ENCODE measurements around the gene CBFA2T2. TPM values are rescaled to one million over a fixed set of nuclear protein-coding genes. Genes with fewer than 3 reads are reported as not detected.

Gene CBFA2T2
- total RNA-seq, 1 experiment from 2014 or later: 6.7 TPM

DNA sequence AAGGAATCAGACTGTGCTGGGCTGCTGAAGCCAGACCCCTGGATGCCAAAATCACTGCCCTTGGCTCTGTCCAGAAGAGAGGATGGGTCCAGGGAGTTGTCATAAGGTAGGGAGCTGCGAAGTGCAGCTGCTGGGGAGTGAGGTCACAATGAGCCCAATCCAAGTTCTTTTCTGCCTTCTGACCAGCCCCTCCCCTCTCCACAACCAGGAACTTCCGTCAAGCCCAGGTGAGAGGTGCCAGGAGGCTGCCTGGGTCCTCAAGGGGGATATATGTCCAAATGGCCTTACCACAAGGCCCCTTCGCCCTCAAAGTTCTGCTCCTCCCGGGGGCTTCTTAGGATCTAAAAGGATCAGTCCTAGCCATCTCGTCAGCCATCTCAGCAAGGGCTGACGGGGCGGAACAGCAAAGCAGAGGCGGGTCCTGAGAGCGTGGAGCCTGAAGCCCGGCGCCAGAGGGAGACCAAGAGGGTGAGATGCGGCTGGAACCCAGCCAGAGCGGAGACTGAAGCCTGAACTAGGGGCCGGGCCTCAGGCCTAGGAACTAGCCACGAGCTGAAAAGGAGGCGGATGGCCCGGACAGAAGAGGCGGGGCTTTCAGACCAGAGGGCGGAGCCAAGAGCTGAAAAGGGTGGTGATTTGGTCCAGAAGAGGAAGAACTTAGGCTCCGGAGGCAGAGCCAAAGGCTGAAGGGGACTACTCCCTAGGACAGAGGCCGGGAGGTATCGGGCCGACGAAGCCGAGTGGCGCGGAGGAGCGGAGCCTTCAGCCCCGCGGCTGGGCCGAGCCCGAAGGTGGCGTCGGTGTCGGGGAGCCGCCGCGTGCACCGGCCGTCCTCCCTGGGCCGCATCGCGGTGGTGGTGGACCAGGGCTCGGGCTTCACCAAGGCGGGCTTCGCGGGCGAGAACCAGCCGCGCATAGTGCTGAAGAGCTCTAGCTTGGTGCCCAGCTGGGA is 176.7 kb downstream of the CBFA2T2 start, which contains the start of gene ACTL10:
Gene ACTL10, plus strand, starts transcription at position 651 of the 952 bp plus-strand sequence. CDS start 555 bp downstream, outside the sequence.
- DNase-seq (ENCODE audit: low spot score): no peak

DNA sequence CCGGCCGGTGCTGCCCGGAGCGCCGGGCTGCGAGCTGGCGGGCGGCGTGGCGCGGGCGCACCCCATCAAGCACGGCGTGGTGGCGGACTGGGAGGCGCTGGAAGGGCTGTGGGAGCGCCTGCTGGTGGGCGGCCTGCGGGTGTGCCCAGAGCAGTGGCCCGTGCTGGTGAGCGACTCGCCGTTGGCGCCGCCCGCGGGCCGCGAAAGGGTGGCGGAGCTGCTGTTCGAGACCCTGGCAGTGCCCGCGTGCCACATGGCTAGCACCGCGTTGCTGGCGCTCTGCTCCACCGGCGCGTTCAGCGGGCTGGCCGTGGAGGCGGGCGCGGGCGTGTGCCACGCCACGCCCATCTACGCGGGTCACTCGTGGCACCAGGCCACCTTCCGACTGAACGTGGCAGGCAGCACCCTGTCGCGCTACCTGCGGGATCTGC is 177.4 kb downstream of the CBFA2T2 start:
- no peak for DNase-seq (ENCODE audit: low spot score)

DNA sequence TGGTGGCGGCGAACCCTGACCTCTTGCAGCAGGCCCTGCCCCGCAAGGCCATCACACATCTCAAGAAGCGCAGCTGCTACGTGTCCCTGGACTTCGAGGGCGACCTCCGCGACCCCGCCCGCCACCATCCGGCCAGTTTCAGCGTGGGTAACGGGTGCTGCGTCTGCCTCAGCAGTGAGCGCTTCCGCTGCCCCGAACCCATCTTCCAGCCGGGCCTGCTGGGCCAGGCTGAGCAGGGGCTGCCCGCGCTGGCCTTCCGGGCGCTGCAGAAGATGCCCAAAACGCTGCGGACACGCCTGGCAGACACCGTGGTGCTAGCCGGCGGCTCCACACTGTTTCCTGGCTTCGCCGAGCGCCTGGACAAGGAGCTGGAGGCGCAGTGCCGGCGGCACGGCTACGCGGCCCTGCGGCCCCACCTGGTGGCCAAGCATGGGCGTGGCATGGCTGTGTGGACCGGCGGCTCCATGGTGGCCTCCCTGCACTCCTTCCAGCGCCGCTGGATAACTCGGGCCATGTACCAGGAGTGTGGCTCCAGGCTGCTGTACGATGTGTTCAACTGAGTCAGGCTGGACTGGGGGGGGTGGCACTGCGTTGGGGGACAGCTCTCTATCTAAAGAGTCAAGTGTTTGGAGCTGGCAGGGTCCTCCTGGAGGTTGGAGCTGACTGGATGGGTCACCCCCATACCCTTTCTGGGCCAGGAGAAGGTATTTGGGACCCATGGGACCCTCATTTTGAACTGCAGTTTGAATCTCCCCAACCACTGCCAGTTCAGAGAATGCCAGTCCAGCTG is 178.0 kb downstream of the CBFA2T2 start:
- DNase-seq (ENCODE audit: low spot score): no peak

DNA sequence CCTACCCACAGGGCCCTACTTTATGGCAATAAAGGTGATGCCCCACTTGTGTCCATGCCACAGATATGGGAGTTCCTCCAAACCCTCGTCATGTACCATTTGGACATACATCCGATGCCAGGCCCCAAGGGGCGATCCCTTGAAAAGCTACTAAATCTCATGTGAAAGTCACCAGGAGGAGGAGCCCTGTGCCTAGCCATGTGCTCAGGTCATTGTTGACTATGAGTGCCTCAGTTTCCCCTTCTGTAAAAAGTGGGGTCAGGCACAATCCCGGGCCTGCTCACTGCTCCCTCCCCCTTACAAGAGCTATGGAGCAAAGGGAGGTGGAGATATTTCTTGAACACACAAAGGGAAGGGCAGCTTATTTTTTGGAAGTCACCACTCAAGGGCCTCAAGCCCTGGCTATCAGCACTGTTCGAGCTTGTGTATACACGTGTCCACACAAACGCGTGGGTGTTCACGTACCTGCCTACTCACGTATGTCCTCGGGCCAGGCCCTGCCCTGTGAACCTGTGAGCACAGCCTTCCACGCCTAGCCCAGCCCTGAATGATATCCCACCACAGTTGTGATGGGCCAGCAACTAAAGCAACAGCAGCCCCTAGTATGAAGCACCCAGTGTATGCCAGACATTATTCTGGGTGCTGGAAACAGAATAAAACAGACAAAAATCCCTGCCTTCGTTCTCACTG is 178.7 kb downstream of the CBFA2T2 start:
- DNase-seq (ENCODE audit: low spot score): no peak

DNA sequence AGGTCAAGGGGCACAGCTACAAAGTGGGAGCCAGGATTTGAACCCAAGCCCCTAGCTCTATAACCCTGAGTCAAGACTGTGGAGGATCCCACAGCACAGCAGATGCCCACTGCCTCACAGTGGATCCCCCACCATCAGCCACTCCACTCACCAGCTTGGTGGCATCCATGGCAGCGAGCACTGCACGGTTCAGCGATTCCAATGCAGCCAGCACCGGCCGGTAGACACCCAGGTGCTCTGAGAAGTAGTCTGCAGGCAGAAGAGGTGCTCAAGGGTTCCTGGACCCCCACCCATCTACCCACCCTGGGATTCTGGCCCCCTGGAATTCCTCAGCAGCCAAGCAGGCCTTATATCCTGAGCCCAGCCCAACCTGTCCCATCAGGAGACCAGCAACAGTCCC is 179.3 kb downstream of the CBFA2T2 start:
- DNase-seq (ENCODE audit: low spot score): no peak

DNA sequence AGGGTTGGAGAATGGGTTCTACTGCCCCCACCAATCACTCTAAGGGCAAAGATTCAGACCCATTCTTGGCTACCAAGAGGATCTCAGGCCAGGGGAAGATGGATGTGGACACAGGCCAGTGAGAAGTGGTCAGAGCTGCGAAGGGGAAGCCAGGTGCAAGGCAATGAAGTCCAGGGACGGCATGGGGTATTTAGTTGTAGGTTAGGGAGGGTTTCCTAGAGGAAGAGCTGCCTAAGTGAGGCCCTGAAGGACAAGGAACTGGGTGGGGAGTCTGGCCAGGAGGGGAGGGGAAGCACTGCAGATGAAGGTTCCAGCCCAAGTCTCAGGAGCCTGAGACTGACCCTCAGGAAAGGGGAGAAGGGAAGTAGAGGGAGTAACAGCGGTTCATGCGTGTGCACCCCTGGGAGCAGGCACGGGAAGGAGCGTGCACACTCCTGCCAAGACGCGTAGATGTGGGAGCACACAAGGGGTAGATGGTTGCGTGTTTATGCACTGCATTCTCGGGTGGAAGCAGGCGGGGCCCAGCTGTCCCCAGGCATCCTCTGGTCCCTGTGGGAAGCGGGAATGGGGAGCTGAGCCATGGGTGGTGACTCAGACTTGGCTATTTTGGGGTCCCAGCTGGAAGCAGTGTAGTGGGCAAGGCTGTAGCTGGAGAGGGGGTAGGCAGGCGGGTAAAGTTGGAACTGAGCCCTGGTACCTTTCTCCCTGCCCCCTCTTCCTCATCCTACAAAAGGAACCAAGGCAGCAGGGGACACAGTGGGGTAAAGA is 180.2 kb downstream of the CBFA2T2 start:
- no peak for DNase-seq (ENCODE audit: low spot score)

DNA sequence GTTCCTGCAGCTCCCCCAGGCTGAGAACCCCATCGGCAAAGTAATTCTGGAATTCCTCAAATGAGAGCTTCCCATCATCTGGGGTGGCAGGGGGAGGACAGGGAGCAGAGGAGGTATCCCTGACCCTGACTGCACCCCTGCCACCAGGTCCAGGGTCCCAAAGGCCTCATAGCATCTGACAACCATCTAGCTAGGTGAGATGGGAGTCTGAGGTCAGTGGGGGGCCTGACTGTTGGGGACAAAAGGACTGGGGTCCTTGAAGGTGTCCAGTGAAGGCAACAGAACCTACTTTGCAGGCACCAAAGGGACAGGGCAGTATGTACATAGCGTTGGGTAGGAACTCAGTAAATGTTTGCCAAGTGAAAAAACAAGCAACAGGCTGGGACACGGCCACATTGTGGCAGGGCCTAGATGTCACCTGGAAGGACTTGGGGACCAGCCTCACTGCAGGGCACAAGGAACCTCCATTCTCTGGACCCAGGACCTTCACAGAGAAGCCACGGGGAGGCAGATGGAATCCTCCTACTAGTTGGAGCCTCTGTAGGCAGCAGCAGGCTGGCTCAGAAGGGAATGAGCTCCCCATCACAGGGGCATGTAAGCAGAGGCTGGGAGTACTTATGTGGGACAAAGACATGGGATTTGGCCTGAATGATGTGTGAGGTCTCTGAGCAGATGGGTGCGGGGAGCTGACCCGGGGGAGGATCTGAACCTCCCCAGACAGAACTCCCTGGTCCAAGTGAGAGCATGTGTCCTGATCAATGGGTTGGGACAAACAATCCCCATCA is 181.0 kb downstream of the CBFA2T2 start:
- no peak for DNase-seq (ENCODE audit: low spot score)

DNA sequence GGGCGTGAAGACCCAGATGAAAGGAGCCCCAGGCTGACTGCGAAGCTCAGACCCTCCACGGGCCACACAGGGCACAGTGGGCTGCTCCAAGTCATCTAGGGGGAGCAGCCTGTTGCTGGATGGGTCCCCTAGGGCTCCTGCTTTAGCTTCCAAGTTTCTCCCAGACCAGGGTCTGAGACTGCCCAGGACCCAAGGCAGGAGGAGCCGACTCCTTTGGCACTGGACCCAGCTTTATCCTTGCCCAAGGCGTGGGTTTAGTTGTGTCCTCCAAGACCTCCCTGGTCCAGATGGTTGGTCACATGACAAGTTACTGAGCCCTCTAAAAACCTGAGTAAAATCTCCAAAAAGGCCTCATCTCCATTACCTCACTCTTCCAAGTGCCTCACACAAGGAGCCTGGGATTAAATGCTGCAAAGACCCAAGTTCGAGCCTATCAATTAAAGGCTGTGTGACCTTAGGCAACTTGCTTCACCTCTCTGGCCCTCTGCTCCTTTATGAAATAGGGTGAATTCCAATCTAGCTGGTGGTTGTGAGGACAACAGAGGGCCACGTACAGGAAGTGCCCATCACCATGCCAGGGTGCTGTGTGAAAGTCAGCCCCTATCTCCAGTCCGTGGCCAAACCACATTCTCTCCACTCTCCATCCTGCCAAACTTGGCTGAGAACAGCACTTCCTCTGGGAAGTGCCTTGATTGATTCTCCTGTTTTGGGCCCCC is 181.8 kb downstream of the CBFA2T2 start:
- DNase-seq (ENCODE audit: low spot score): no peak

DNA sequence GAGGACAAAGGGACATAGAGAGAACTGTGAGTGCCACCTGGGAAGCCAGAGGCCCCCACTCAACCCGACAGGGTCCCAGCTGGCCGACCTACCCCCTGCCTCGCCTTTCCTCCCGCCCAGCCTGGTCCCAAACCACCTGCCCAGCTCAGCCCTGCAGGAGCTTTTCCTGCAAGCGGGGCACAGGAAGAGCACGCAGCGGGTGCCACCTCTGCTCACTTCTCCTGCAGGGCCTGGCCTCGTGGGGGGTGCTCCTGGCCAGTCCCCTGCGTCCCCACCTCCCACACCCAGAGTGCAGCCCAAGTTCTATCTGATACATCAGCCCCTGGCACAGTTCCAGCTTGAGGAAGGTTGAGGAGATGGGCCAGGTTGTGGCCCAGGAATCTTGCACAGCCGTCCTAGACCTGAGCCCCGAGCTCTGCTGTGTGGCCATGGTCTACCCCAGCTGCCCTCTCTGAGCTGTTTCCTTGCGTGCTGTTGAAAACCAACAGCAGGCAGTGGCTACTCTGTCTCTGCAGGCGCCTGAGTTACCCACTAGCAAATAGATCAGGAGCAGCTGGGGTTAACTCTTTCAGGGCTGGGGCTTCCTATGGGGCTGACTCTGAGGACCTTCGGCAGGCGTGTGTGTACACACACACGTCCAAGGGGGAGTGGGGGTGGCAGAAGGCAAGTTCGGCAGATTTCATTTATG is 182.7 kb downstream of the CBFA2T2 start:
- DNase-seq (ENCODE audit: low spot score): no peak

DNA sequence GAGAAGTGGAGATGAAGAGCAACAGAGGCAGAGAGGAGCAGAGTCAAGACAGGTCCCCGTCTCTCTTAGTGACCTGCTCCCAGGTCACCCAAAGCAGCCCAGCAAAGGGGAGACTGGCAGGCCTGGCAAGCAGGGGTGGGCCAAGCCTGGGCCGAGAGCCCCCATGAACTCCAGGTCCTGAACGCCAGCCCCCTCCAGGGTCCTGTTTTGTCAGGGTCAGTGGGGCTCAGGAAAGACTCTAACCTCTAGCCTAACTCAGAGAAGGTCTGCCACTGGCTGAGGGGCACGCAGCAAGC is 183.2 kb downstream of the CBFA2T2 start:
- DNase-seq (ENCODE audit: low spot score): no peak

DNA sequence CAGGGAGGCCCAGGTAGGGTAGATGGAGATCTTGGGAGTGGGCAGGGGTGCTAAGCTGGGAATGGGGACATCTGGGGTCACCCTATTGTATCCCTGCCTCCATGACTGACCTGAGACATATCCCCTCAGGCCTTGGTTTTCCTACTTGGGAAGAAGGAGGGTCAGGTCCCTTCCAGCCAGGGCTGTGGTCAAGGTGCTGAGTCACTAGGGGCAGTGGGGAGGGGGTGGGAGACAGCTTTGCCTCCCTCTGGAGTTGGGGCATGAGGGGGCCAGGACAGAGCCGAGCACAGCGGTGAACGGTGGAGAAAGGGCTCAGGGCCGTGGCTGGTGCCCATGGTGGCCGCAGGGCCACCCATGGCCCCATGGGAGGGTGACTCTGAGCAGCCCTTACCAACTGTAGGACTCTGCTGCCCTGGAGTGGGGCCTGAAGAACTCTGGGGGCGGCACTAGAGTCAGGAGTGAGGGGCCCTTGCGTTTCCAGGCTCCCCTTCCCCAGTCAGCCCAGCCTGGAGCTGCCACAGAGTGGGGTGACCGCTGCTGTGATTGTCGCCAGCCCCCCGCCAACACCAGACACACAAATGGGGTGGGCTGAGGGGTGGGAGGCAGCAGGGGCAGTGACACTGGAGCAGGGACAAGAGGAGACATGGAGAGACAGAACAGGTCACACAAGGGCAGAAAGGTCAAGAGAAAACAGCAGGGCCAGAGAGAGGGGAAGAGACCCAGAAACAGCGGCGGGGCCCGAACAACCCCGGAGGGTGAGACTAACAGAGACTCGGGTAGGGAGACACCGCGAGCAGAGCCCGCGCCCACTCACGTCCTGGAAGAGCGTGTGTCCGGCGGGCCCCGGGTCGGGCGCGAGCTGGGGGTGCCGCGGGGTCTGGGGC is 183.8 kb downstream of the CBFA2T2 start:
- peak; percentile 55 for DNase-seq (ENCODE audit: low spot score)

DNA sequence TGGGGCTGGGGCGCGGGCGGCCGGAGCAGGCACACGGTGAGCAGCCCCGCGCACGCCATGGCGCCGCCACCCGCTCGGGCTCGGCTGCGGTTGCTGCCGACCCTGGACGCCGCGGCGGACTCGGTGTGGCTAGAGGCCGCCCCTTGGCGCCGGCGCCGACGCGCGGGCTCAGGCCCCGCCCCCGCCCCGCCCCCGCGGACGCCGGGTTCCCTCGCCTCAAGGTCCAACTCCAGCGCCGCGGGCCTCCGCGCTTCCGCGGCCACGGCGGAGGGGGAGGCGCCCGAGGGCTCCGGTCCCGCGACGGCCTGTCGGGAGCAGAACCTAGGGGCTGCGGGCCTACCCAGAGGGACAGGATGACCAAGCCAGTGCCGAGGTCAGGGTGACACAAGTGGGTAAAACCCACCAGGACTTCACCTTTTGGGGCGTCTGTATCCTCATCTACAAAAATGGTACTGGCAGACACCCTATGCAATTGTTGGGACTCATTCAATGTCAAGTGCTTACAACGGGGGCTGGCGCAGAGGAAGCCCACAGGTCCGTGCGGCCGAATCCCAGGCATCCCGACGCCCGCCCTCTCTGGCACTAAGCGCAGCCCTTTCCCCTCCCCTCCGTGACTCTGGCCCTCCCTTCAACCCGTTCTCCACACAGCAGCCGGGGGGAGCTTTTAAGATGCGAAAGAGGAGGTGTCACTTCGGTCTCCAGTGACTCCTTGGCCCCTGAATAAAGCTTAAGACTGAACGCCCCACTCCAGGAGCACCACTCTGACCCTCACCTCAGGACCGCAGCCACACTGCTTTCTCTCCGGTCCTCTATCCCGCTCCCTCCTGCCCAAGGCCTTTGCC is 184.6 kb downstream of the CBFA2T2 start, which contains the start of gene NECAB3:
Gene NECAB3, minus strand, starts transcription at position 135 of the 842 bp plus-strand sequence. Its CDS starts 76 bp downstream, at position 59.
- peak; percentile 52 for DNase-seq (ENCODE audit: low spot score)

DNA sequence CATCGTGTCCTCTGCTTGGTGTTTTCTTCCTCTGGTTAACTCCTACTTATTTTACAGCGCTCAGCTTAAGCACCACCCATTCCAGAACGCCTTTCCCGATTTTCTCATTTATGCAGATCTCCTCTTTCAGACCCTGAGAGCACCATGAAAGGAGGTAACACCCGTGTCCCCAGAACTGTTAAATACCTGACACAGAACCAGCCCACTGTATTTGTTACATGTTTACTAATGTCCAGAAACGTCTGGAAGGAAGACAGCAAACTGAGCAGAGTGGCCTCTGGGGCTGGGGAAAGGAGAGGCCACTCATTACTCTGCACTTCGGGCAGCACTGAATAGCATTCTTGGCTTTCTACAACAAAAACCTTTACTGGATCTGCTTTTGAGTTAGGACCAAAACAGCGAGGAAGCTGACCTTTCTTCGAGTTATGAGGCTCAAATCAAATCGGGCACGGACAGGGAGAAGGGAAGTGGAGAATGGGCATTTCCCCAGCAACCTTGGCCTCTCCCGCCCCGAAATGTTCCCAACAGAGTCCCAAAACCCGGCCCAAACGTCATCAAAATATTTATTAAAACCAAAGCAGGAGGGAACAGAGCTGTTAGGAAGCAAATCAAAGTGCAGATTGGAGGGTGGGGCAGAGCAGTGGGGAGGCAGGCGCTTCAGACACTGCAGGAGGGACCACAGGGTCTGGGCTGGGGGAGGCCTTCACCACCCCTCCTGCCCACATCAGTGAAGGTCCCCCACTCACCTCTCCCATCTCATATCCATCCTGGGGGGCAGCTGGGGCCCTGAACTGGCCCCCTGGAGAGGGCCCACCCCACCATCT is 185.5 kb downstream of the CBFA2T2 start:
- DNase-seq (ENCODE audit: low spot score): no peak

DNA sequence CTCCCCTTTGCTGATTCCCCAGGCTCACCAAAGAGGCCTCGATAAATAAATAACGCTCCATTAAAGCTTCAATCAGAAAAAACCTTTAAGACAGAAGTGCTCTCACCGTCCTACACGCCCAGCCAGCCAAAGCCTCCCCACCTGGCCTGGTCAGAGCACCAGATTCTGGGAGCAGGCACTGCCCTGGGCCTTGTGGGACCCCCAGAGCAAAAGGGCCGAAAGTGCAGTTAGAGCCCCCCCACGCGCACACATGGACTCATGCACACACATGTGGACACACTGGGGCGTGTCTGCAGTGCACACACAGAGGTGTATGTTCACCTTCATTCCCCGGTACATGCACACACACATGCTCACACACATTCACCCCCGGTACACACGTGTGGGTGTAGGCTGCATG is 186.2 kb downstream of the CBFA2T2 start:
- no peak for DNase-seq (ENCODE audit: low spot score)

DNA sequence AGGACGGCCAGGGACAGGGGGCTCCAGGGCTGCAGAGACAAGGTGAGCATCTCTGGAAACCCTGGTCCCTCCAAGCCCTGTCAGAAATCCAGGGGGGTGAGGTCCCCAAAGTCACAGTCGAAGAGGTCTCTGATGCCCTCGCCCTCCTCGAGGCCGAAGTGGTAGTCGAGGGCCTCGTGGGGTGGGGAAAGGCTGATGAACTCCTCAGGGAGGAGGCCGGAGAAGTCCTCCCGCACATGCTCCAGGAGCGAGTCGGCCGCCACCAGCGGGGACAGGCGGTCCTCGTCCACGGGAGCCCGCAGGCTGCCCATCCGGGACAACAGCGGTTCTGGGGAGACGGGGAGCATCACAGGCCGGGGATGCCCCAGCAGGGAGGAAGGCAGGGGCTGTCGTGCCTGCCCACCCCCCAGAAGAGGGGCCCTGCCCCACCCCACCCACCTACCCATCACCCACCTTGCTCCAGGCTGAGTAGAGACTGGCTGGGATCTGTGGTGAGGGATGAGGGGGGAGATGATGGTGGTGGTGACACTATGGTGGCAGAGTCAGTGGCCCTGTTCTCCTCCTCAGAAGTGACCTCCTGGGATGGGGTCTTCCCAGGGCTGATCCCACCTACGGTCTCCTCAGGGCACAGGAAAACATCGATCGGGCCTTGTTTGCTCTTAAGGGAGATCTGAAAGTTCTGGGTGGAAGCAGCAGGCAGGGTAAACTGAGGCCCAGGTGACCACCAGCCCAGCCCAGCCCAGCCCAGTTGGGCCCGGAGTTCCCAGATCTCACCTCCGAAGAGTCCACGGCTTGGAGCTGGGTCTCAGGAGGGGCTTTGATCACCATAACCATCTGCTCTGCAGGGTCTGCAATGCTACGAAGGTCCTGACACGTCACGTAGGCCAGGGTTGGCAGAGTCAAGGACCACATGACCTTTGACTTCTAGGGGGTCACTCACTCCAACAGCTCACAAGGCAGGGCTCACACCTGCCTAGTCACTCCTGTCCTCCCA is 187.1 kb downstream of the CBFA2T2 start:
- DNase-seq (ENCODE audit: low spot score): no peak

Measured in A172 (cell line).